ENCODE data around the gene CDX1. TPM values are rescaled to one million over a fixed set of nuclear protein-coding genes. Genes with fewer than 3 reads are reported as not detected.

Gene CDX1
- total RNA-seq, 3 donors from 2014 or later: 0.13 TPM; not detected in 2

GRCh38 chr5:150202501-150202900 is 35.9 kb downstream of the CDX1 start:
- Mint-ChIP-seq H3K4me3 (no peak overlapping the region), H3K36me3 (ENCODE audit: insufficient read depth) (no peaks in the 10 kb centered on the region), H3K4me1 (ENCODE audit: low read depth) (no peaks in the 10 kb centered on the region), H3K27me3 (ENCODE audit: low read depth) (peaks cover 2% of the 10 kb centered on the region), H3K9me3 (no peaks in the 10 kb centered on the region)
- ATAC-seq: no peak
- no peak for DNase-seq

DNA sequence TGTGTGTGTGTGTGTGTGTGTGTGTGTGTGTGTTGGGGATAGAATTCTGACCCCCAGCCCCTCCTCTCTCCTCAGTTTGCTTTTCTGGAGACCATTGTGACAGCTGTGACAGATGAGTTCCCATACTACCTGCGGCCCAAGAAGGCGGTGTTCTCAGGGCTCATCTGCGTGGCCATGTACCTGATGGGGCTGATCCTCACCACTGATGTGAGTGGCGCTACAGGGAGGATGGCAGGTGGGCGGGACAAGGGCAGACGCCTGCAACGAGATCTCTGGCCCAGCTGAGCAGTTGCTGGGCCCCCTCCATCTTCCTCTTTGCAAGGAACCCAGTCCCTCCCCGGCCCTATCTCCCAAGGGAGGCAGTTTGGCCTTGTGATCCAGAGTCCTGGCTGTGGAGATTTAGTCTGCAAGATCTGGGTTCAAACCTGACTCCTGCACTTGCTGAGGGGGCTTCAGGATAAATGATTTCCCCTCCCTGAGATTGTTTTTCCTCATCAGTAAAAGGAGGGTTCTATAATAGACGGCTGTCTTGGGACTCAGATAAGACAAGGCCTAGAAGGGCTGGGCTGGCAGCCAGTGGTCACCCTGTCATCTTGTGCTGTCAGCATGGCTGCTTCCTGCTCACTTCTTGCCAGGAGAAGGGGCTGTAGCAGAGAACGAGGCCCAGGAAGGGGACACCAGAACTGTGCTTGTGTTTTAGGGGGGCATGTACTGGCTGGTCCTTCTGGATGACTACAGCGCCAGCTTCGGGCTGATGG is 37.4 kb downstream of the CDX1 start:
- H3K4me1 Mint-ChIP-seq (ENCODE audit: low read depth): peaks cover 9% of the 10 kb centered on the region
- H3K27me3 Mint-ChIP-seq (ENCODE audit: low read depth): peaks cover 9% of the 10 kb centered on the region
- H3K36me3 Mint-ChIP-seq (ENCODE audit: insufficient read depth): no peaks in the 10 kb centered on the region
- DNase-seq (no peak), ATAC-seq (no peak)
- no peak overlapping the region for H3K4me3 Mint-ChIP-seq
- no peaks in the 10 kb centered on the region for H3K9me3 Mint-ChIP-seq

DNA sequence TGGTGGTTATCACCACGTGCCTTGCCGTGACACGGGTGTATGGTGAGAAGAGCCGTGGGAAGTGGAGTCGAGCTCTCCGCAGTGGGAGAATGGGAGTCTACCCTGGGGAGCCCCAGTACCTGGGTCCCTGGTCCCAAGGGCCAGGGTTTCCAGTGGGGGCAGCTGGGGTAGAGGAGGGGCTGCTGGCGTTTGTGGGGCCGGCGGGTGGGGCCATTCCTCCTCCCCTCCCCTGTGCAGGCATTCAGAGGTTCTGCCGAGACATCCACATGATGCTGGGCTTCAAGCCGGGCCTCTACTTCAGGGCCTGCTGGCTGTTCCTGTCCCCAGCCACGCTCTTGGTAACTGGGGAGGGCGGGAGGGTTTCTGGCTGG is 38.0 kb downstream of the CDX1 start:
- ATAC-seq (no peak), DNase-seq (no peak)
- Mint-ChIP-seq H3K4me3 (no peak overlapping the region), H3K9me3 (no peaks in the 10 kb centered on the region), H3K27me3 (ENCODE audit: low read depth) (peaks cover 11% of the 10 kb centered on the region), H3K36me3 (ENCODE audit: insufficient read depth) (no peaks in the 10 kb centered on the region), H3K4me1 (ENCODE audit: low read depth) (peaks cover 13% of the 10 kb centered on the region)

- peaks cover 11% of the 10 kb centered on the region for H3K27me3 Mint-ChIP-seq (ENCODE audit: low read depth)
- peaks cover 13% of the 10 kb centered on the region for H3K4me1 Mint-ChIP-seq (ENCODE audit: low read depth)
- no peak for ATAC-seq
- H3K36me3 Mint-ChIP-seq (ENCODE audit: insufficient read depth): no peaks in the 10 kb centered on the region
- no peak overlapping the region for H3K4me3 Mint-ChIP-seq
- no peak for DNase-seq
- no peaks in the 10 kb centered on the region for H3K9me3 Mint-ChIP-seq
Observed at GRCh38 chr5:150206098-150206778, 39.7 kb downstream of the CDX1 start.

DNA sequence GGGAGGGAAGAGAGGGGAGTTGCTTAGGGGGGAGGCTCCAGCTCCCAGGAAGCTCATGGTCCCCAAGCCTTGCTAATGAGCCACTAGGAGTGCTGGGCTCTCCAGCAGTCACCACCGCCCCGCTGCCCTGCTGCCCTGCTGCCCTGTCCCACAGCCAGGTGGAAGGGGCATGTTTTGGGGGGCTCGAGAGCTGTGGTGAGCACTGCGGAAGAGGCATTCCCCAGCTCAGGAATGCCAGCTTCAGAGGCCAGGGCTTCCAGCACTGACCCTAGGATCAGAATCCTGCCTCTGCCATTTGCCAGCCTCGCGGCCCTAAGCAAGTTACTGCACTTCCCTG is 40.2 kb downstream of the CDX1 start:
- no peak overlapping the region for H3K4me3 Mint-ChIP-seq
- H3K9me3 Mint-ChIP-seq: no peaks in the 10 kb centered on the region
- peaks cover 13% of the 10 kb centered on the region for H3K4me1 Mint-ChIP-seq (ENCODE audit: low read depth)
- DNase-seq (no peak), ATAC-seq (no peak)
- no peaks in the 10 kb centered on the region for H3K36me3 Mint-ChIP-seq (ENCODE audit: insufficient read depth)
- peaks cover 11% of the 10 kb centered on the region for H3K27me3 Mint-ChIP-seq (ENCODE audit: low read depth)

GRCh38 chr5:150208187-150209098 is 41.9 kb downstream of the CDX1 start:
- H3K9me3 Mint-ChIP-seq: no peaks in the 10 kb centered on the region
- H3K4me3 Mint-ChIP-seq: peak overlapping the region; percentile 31
- peaks cover 11% of the 10 kb centered on the region for H3K27me3 Mint-ChIP-seq (ENCODE audit: low read depth)
- H3K36me3 Mint-ChIP-seq (ENCODE audit: insufficient read depth): no peaks in the 10 kb centered on the region
- peaks cover 13% of the 10 kb centered on the region for H3K4me1 Mint-ChIP-seq (ENCODE audit: low read depth)
- DNase-seq: no peak
- no peak for ATAC-seq

DNA sequence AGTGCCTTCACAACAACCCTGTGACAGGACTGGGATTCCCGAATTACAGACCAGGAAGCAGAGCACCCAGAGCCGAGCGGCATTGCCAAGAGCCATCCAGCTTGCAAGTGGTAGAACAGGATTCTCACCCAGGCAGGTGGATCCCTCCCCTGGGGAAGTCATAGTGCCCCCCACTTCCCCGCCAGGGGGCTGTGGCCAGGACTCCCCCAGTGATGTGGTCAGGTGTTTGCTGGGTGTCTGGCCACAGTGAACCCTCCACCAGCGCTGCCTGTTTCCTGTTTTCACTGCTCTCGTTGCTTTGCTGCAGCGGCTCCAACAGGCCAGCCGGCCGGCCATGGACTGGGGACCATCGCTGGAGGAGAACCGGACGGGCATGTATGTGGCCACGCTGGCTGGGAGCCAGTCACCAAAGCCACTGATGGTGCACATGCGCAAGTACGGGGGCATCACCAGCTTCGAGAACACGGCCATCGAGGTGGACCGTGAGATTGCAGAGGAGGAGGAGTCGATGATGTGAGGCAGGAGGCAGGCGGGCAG is 42.6 kb downstream of the CDX1 start:
- Mint-ChIP-seq H3K4me1 (ENCODE audit: low read depth) (peaks cover 13% of the 10 kb centered on the region), H3K4me3 (peak overlapping the region; percentile 31), H3K27me3 (ENCODE audit: low read depth) (peaks cover 11% of the 10 kb centered on the region), H3K36me3 (ENCODE audit: insufficient read depth) (no peaks in the 10 kb centered on the region), H3K9me3 (no peaks in the 10 kb centered on the region)
- no peak for DNase-seq
- peak; percentile 41 to 58 for ATAC-seq

GRCh38 chr5:150210644-150211043 is 44.1 kb downstream of the CDX1 start:
- H3K9me3 Mint-ChIP-seq: no peaks in the 10 kb centered on the region
- peaks cover 13% of the 10 kb centered on the region for H3K4me1 Mint-ChIP-seq (ENCODE audit: low read depth)
- H3K4me3 Mint-ChIP-seq: no peak overlapping the region
- H3K36me3 Mint-ChIP-seq (ENCODE audit: insufficient read depth): no peaks in the 10 kb centered on the region
- DNase-seq (no peak), ATAC-seq (no peak)
- peaks cover 11% of the 10 kb centered on the region for H3K27me3 Mint-ChIP-seq (ENCODE audit: low read depth)

GRCh38 chr5:150211156-150212030 is 44.8 kb downstream of the CDX1 start:
- Mint-ChIP-seq H3K4me3 (no peak overlapping the region), H3K9me3 (no peaks in the 10 kb centered on the region), H3K27me3 (ENCODE audit: low read depth) (peaks cover 11% of the 10 kb centered on the region), H3K4me1 (ENCODE audit: low read depth) (peaks cover 13% of the 10 kb centered on the region), H3K36me3 (ENCODE audit: insufficient read depth) (no peaks in the 10 kb centered on the region)
- no peak for DNase-seq
- no peak for ATAC-seq

GRCh38 chr5:150213530-150213929 is 47.0 kb downstream of the CDX1 start:
- Mint-ChIP-seq H3K4me1 (ENCODE audit: low read depth) (peaks cover 8% of the 10 kb centered on the region), H3K4me3 (no peak overlapping the region), H3K9me3 (no peaks in the 10 kb centered on the region), H3K36me3 (ENCODE audit: insufficient read depth) (no peaks in the 10 kb centered on the region), H3K27me3 (ENCODE audit: low read depth) (peaks cover 11% of the 10 kb centered on the region)
- ATAC-seq (no peak), DNase-seq (no peak)

- H3K27me3 Mint-ChIP-seq (ENCODE audit: low read depth): peaks cover 8% of the 10 kb centered on the region
- no peaks in the 10 kb centered on the region for H3K36me3 Mint-ChIP-seq (ENCODE audit: insufficient read depth)
- H3K9me3 Mint-ChIP-seq: no peaks in the 10 kb centered on the region
- DNase-seq (no peak), ATAC-seq (no peak)
- H3K4me1 Mint-ChIP-seq (ENCODE audit: low read depth): peaks cover 1% of the 10 kb centered on the region
- no peak overlapping the region for H3K4me3 Mint-ChIP-seq
Observed at GRCh38 chr5:150214289-150214688, 47.7 kb downstream of the CDX1 start.

- Mint-ChIP-seq H3K27me3 (ENCODE audit: low read depth) (peaks cover 10% of the 10 kb centered on the region), H3K4me3 (no peak overlapping the region), H3K9me3 (no peaks in the 10 kb centered on the region), H3K4me1 (ENCODE audit: low read depth) (no peaks in the 10 kb centered on the region), H3K36me3 (ENCODE audit: insufficient read depth) (no peaks in the 10 kb centered on the region)
- no peak for ATAC-seq
- no peak for DNase-seq
Observed at GRCh38 chr5:150215979-150216944, 49.7 kb downstream of the CDX1 start.

DNA sequence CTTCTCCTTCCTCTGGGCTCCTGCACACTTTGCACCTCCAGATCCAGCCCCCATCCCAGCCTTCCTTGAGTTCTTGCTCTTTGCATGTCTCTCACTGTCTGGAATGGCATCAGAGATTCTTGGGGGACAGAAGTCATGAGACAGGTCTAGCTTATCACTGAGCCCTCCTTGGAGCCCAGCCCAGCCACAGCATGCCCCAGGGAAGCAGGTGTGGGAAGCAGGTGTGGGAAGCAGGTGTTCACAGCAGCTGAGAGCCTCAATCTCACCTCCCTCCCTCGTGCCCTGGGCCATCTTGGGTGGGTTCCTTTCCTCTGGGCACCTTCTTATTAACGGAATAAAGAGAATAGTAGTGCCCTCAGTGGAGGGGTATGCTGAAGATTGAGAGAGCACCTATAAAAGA is 50.5 kb downstream of the CDX1 start:
- no peaks in the 10 kb centered on the region for H3K9me3 Mint-ChIP-seq
- H3K36me3 Mint-ChIP-seq (ENCODE audit: insufficient read depth): no peaks in the 10 kb centered on the region
- no peaks in the 10 kb centered on the region for H3K4me1 Mint-ChIP-seq (ENCODE audit: low read depth)
- peaks cover 10% of the 10 kb centered on the region for H3K27me3 Mint-ChIP-seq (ENCODE audit: low read depth)
- ATAC-seq (no peak), DNase-seq (no peak)
- no peak overlapping the region for H3K4me3 Mint-ChIP-seq

Data from activated T-cell treated with anti-CD3 and anti-CD28 coated beads, Interleukin-2, amount 50 U/mL, for 4 hours (primary cell).